WI38 (cell line): ENCODE measurements around the gene INPP4B.

Experiments used
- H3K4me3 ChIP-seq: 2 replicates; pipeline ENCODE4 v1.5.1; 2011; ENCODE audit warnings: low read depth, mild to moderate bottlenecking, control low read depth, low read length
- TF ChIP-seq, protein P1 (sequence below): IDR thresholded peaks from 2 replicates; pipeline ENCODE4 v1.5.1; 2012; ENCODE audit warnings: low read depth, mild to moderate bottlenecking, control low read depth, low read length

INPP4B gene

DNA sequence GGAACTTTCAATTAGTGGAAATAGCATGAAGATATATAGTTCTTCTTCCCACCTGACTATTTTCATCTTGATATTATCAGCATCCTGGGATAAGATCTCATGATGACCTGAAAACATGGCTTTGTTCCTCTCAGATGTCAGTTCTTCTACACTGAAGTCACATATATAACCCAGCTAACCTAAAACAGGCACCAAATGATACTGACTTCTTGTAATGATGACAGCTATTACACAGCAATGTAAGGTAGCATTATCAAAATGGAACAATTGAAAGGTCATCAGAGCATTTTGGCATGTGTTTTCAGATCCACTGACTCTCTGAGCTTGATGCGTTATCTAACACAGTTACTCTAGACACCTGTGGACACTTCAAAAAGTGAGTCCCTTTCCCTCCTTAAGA lies 469.9 kb downstream of the INPP4B start:
- TF ChIP-seq, protein P1, sequence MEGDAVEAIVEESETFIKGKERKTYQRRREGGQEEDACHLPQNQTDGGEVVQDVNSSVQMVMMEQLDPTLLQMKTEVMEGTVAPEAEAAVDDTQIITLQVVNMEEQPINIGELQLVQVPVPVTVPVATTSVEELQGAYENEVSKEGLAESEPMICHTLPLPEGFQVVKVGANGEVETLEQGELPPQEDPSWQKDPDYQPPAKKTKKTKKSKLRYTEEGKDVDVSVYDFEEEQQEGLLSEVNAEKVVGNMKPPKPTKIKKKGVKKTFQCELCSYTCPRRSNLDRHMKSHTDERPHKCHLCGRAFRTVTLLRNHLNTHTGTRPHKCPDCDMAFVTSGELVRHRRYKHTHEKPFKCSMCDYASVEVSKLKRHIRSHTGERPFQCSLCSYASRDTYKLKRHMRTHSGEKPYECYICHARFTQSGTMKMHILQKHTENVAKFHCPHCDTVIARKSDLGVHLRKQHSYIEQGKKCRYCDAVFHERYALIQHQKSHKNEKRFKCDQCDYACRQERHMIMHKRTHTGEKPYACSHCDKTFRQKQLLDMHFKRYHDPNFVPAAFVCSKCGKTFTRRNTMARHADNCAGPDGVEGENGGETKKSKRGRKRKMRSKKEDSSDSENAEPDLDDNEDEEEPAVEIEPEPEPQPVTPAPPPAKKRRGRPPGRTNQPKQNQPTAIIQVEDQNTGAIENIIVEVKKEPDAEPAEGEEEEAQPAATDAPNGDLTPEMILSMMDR = no peak
- H3K4me3 ChIP-seq = no peak overlapping the region

DNA sequence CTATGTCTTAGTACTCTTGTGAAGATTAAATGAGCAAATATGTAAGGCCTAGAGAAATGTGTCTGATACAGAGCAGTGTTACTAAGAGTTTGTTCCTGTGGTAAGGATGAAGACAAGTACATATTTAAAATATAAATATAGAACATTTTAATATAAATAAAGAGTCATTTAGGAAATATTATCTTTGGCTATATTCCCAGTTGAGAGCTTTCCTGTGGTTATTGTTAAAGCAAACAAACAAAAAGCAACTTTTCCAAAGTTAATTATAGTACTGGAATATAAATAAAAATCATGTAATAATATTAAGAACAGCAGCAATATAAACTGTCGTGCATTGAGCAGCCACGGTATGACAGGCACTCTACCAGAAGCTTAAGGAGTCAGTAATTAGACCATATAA lies 472.5 kb downstream of the INPP4B start:
- TF ChIP-seq, protein P1 = no peak
- no peak overlapping the region for H3K4me3 ChIP-seq

DNA sequence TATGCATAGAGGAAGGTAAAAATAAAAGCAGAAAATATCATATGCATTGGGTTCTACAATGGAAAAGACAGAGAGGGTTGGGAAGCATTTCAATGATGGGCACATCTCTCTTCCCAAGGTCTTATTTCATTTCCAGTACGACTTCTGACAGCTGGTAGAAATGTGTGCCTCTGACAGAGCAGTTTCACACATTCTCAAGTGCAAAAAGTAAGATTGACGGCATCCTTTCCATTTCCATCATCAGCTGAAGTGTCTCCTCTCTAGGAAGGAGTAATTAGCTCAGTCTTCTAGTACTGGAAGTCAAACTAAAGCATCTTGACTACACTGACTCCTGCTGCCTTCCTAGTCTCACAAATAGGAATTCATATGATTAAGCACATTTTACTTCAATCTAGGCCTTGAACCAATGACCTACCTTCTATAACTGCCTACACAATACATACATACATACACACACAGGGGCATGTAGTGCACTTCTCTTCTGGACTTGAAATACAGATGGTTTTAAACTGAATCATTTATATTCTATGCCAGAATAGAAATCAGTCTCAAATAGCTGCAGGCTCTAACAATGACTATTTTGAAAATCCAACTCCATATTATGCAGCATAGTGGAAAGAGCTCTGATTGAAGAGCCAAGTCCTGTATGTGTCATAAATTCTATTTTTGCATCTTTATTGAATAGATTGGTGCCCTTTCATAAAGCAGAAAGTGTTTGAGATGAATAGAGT lies 473.4 kb downstream of the INPP4B start:
- TF ChIP-seq, protein P1 = no peak
- H3K4me3 ChIP-seq = no peak overlapping the region

DNA sequence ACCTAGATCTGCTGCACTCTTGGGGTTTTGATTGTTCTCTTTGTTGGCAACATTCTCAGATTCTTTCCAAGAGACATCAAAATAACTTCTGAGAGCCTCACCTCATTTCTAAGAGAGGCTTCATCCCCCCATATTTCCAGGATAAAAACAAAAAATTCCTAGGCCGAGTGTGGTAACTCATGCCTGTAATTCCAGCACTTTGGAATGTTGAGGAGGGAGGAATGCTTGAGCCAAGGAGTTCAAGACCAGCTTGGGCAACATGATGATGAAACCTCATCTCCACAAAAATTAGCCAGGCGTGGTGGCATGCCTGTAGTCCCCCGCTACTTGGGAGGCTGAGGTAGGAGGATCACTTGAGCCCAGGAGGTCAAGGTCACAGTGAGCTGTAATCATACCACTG lies 477.0 kb downstream of the INPP4B start:
- TF ChIP-seq, protein P1 = no peak
- no peak overlapping the region for H3K4me3 ChIP-seq

DNA sequence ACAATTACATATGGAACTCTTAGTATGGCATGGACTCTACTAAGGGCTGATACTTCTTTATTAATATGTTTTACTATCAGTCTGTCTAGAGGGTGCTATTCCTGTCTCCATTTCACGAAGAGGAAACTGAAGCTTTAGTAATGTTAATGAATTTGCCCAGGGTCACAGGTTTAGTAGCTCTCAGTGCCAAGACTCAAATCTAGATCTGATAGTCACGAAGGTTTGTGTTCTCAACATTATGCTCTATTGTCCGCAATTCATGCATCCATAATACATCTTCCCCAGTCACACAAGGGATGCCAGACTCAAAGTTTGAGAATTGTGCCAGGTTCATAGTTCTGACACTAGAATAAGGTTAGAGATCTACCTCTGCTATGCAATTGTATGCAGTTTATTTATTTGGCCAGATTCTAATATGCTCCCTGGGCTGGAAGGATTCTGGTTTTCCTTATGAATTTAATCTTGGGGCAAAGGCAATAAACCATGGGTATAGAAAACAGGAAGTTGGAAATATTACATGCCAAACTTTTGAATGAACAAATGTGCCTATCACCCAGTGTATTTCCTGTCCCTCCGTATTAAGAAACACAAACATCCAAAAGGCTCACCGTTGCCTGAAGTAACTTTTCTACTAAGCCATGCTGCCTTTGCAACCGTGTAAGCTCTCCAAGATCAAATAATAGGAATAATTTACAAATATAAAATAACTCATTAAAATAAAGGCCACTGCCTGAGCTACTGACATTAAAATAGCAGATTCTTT lies 478.5 kb downstream of the INPP4B start:
- no peak overlapping the region for H3K4me3 ChIP-seq
- TF ChIP-seq, protein P1 = no peak

DNA sequence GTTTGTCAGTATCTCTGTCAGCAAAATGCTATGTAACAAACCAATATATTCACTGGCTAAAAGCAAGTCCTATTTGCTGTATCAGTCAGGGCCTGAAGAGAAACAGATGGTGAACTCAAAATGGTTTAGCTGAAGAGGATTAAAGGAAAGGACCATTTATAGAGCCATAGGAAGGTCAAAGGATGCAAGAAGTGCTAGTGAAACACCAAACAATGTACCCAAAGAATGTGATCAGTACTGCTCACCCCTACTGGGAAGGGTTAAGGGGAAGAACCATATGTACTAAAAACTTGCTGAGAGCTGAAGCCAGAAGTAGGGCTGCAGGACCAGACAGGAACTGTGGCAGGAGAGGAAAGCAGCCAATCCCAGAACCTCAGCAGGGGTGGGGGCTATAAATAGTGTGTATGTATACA lies 479.3 kb downstream of the INPP4B start:
- TF ChIP-seq, protein P1 = no peak

DNA sequence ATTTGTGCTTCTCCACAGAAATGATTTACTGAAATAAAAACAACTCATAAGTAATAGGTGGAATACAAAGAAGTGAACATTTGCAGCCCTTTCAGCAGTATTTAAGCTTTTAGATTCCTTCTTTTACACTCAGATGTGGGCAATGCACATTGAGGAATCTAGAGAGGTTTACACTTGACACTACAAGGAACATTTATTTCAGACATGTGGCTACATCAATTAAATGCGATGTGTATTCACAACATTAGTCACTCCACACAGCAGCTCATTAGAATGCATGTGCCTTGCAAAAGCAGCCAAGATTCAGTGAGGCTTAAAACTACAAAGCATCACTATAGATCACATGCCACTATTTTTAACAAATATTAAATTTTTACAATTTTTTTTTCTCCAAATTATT lies 480.7 kb downstream of the INPP4B start:
- H3K4me3 ChIP-seq = no peak overlapping the region
- TF ChIP-seq, protein P1 = no peak

More for the DNA sequence above, 479.3 kb downstream of the INPP4B start:
- H3K4me3 ChIP-seq = no peak overlapping the region
